DMS53 treated with DMSO at 0.1 percent for 48 hours (cell line): ENCODE data around the gene MAPK8.

ENCODE experiments used
- DNase-seq: peaks from one replicate; lab custom pipeline; 2025; ENCODE audit not compliant: unreplicated experiment; lab: John Stamatoyannopoulos, UW

The MAPK8 gene

GRCh38 chr10:48459270-48460150 is 153.0 kb downstream of the MAPK8 start:
- no peak for DNase-seq

GRCh38 chr10:48460182-48460581 is 153.7 kb downstream of the MAPK8 start:
- no peak for DNase-seq

GRCh38 chr10:48461623-48462481 is 155.4 kb downstream of the MAPK8 start:
- DNase-seq = no peak

GRCh38 chr10:48462482-48463020 is 156.1 kb downstream of the MAPK8 start:
- DNase-seq = no peak

GRCh38 chr10:48463318-48464003 is 157.0 kb downstream of the MAPK8 start:
- DNase-seq = no peak

DNA sequence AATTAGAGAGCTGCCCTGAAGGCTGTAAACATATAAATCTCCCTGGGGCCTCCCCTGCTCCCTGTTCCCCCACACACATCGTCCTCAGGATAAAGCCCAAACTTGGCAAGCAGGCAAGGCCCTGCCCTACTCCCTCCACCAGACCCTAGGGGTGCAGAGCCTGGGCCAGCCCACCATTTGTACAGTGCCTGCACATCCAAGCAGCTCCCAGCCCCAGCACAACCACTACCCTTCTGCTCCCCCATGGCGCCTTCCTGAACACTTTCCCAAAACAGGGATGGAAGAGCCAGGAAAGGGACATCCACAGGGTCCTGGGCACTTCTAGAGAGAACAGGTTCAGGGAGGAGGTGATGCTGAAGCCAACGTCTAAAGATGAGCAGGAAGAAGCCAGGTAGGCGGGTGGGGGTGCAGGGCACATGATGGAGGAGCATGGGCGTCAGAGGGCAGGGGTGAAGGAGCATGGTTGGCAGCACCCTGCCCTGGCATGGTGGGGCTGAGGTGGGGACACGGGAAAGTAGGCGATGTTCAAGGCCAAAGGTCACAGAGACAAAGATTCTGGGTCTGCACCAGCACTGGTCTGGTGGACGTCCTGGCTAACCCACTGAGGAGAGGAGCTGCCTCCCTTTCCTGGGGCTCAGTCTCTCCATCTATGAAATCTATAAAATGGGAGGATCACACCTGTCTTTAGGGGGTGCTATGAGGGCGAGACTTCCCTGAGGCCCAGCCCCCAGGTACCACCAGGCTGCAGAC is 157.8 kb downstream of the MAPK8 start:
- no peak for DNase-seq

GRCh38 chr10:48464871-48465736 is 158.6 kb downstream of the MAPK8 start:
- no peak for DNase-seq

GRCh38 chr10:48465860-48466521 is 159.5 kb downstream of the MAPK8 start:
- no peak for DNase-seq

- no peak for DNase-seq
These were observed 160.2 kb downstream of the MAPK8 start for GRCh38 chr10:48466611-48467240.

DNA sequence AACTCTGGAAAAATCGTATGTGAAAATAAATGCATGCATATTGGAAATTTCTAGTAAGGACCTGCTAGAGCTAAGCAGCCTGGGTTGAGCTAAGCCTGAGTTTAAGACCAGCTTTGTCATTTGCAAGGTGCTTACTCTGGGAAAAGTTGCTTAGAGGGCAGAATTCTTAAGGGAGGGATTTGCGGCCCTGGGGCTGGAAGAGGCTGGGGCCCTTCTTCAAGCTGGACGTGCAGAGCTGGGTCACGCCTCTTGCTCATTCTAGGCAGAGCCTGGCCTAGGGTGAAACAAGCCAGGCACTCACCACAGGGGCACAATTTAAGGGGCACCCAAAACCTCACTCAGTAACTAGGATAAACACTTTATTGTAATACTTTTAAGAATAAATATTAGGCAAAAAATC is 161.2 kb downstream of the MAPK8 start:
- DNase-seq = no peak

GRCh38 chr10:48468130-48468790 is 161.8 kb downstream of the MAPK8 start:
- no peak for DNase-seq

- no peak for DNase-seq
These were observed 162.5 kb downstream of the MAPK8 start for GRCh38 chr10:48468866-48469511.

DNA sequence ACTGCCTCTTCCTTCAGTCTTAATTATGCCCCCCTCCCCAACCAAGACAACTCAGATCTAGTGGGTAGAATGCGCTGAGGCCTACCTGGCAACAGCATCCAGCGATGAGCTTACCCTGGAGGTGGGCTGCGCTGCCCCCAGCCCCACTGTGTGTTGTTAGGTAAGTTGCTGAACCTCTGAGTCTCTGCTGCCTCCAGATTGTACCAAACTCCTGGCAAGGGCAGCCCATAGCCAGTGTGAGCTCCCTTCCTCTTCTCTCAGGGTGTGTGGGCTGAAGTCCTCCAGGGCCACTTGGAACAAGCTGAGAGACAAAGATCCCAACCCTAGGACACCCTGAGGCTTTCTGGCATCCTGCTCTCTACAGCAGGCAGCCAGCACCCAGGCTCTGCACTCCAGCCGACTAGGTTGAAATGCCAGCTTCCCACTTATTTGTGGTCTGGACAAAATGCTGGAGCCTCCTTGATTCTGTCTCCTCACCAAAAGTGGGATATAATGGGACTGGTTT is 163.1 kb downstream of the MAPK8 start:
- DNase-seq = no peak

DNA sequence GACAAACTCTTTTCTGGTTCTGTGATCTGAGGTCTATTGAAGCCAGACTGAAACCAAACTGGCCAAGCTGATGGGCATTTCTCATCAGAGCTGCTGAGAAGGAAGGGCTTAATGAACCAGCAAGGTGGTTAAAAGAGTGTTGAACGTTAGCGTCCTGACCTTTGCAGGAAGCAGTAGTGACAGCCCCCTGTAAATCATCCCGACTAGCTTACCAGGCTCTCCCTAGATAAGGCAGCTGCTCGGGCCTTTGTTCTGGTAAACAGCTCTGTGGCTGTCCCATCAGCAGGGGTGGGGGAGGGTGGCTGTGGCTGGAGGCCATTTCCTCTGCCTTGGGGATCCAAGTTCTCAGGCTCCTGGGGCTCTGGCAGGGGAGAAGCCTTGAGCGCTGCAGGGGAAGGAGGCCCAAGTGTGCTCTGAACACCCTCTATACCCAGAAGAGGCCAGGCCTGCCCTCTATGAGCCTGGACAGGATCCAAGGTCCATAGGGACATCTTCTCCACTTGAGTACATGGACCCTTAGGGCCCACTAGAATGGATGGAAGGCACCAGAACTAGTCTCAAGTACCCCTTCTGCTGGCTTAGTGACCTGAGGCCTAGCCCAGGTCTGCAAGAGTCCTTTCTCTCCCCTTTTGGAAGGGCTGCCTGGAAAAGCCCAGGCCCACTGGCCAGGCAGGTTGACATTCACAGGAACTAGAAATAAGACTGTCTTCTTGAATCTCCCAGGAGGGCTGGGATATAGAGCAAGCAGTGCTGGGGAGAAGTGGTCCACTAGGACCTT is 163.8 kb downstream of the MAPK8 start:
- no peak for DNase-seq

DNA sequence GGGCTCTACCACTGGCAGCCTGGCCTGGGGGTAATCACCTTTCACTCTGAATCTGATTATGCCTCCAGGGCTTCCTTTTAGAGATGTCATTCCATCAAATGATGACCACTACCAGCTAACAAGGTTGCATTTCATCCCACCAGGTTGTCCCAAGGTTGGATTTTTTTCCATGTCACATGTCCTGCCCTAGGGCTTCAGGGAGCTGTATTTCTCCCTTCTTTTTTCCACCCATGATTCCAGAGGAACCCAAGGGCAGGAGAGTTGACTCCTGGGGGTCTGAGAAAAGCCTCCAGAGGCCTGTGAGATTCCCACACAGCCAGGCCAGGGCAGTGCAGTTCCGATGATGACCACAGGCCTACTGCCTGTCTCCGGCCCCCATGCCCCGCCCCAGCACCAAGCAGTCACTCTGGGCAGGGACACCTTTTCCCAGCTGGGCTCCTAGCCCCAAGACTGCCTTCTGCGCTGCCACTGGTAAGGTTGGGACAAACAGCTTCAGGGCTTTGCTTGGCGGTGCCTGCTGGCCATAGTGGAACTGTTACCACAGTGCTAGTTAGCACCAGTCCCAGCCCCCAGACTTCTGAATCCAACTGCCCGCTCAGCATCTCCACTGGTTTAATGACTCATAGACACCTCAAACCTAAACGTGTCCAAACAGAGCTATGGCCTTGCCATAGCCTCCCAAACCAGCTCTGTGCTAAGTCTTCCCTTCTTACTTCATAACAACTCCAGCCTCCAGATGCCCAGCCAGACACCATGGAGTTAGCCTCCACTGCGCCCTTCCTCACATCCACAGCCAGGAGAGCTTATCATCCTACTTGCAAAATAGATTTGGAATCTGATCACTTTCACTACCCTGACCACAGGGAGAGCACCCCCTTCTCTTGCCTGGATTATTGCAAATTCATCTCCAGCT is 164.7 kb downstream of the MAPK8 start:
- no peak for DNase-seq
